ENCODE data around the gene KIF2A.

KIF2A gene

DNA sequence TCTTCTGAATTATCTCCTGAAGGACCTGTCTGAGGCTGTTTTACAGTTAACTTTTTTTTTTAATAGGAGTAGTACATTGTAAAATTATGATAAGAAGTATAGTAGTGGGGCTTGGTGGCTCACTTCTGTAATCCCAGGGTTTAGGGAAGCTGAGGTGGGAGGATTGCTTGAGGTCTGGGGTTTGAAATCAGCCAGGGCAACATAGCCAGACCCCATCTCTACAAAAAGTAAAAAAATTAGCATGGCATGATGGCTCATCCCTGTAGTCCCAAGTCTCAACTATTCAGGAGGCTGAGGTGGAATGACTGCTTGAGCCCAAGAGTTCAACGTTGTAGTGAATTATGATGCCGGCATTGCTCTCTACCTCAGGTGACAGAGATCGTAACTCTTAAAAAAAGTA lies 113.6 kb downstream of the KIF2A start:
- no peaks in the 10 kb centered on the region for H3K9me3 ChIP-seq
- H3K4me3 ChIP-seq (ENCODE audit: low read depth in 1 of 2, low read length in 1 of 2): no peak overlapping the region
- no peaks in the 10 kb centered on the region for H3K27me3 ChIP-seq
- TF ChIP-seq, protein P1, sequence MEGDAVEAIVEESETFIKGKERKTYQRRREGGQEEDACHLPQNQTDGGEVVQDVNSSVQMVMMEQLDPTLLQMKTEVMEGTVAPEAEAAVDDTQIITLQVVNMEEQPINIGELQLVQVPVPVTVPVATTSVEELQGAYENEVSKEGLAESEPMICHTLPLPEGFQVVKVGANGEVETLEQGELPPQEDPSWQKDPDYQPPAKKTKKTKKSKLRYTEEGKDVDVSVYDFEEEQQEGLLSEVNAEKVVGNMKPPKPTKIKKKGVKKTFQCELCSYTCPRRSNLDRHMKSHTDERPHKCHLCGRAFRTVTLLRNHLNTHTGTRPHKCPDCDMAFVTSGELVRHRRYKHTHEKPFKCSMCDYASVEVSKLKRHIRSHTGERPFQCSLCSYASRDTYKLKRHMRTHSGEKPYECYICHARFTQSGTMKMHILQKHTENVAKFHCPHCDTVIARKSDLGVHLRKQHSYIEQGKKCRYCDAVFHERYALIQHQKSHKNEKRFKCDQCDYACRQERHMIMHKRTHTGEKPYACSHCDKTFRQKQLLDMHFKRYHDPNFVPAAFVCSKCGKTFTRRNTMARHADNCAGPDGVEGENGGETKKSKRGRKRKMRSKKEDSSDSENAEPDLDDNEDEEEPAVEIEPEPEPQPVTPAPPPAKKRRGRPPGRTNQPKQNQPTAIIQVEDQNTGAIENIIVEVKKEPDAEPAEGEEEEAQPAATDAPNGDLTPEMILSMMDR (IDR thresholded peaks at IDR 0.05): no peak
- no peaks in the 10 kb centered on the region for H3K36me3 ChIP-seq
- H3K27ac ChIP-seq: no peak overlapping the region
- no peaks in the 10 kb centered on the region for H3K4me1 ChIP-seq (ENCODE audit: control insufficient read depth in 1 of 2, insufficient read depth in 1 of 2, low read depth in 1 of 2, low read length in 1 of 2)

GRCh38 chr5:62421414-62421813 lies 115.4 kb downstream of the KIF2A start:
- Histone ChIP-seq H3K27ac (no peak overlapping the region), H3K4me1 (ENCODE audit: control insufficient read depth in 1 of 2, insufficient read depth in 1 of 2, low read depth in 1 of 2, low read length in 1 of 2) (no peaks in the 10 kb centered on the region), H3K9me3 (no peaks in the 10 kb centered on the region), H3K36me3 (no peaks in the 10 kb centered on the region), H3K4me3 (ENCODE audit: low read depth in 1 of 2, low read length in 1 of 2) (no peak overlapping the region), H3K27me3 (no peaks in the 10 kb centered on the region)
- TF ChIP-seq, protein P1 (IDR thresholded peaks at IDR 0.05): no peak

- no peaks in the 10 kb centered on the region for H3K27me3 ChIP-seq
- no peak overlapping the region for H3K4me3 ChIP-seq (ENCODE audit: low read depth in 1 of 2, low read length in 1 of 2)
- H3K9me3 ChIP-seq: no peaks in the 10 kb centered on the region
- H3K27ac ChIP-seq: no peak overlapping the region
- no peaks in the 10 kb centered on the region for H3K36me3 ChIP-seq
- TF ChIP-seq, protein P1 (IDR thresholded peaks at IDR 0.05): no peak
- no peaks in the 10 kb centered on the region for H3K4me1 ChIP-seq (ENCODE audit: control insufficient read depth in 1 of 2, insufficient read depth in 1 of 2, low read depth in 1 of 2, low read length in 1 of 2)
These were observed 118.8 kb downstream of the KIF2A start for GRCh38 chr5:62424763-62425162.

DNA sequence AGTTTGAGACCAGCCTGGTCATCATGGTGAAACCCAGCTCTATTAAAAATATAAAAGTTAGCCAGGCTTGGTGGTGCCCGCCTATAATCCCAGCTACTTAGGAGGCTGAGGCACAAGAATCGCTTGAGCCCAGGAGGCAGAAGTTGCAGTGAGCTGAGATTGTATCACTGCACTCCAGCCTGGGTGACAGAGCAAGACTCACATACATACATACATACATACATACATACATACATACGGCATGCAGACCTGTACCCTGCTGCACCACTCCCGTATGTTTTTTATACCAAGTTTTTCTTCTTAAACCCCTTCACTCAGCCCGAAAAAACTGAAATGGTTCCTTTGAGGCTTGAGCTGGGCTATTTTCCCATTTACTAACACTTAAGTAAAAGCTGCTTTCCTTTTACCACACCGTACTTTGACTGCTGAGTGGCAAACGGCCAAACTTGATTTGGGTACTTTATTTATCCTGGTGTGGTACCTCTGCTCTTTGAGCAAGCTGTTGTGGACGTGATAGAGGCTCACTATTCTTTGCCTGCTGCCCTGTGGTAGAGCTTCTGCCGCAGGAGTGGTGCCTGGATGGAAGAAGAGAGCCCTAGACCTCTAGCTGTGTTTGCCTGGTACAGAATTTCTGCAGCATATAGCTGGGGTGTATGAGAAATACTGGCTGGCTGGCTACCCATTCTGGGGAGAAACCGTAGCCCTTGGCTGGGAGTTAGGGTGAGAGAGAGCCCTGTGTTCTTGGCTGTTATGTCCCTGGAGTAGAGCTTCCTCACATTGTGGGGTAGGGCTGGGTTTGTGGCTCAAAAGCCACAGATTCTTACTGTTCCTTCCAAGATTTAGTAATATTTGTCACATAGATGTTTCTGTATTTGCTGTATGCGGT lies 126.0 kb downstream of the KIF2A start:
- H3K36me3 ChIP-seq: no peaks in the 10 kb centered on the region
- peaks cover 8 to 18% of the 10 kb centered on the region in 2 experiments for H3K4me1 ChIP-seq (ENCODE audit: control insufficient read depth in 1 of 2, insufficient read depth in 1 of 2, low read depth in 1 of 2, low read length in 1 of 2)
- H3K9me3 ChIP-seq: no peaks in the 10 kb centered on the region
- no peaks in the 10 kb centered on the region for H3K27me3 ChIP-seq
- H3K4me3 ChIP-seq (ENCODE audit: low read depth in 1 of 2, low read length in 1 of 2): no peak overlapping the region
- H3K27ac ChIP-seq: peak overlapping the region; percentile 45
- TF ChIP-seq, protein P1 (IDR thresholded peaks at IDR 0.05): no peak

DNA sequence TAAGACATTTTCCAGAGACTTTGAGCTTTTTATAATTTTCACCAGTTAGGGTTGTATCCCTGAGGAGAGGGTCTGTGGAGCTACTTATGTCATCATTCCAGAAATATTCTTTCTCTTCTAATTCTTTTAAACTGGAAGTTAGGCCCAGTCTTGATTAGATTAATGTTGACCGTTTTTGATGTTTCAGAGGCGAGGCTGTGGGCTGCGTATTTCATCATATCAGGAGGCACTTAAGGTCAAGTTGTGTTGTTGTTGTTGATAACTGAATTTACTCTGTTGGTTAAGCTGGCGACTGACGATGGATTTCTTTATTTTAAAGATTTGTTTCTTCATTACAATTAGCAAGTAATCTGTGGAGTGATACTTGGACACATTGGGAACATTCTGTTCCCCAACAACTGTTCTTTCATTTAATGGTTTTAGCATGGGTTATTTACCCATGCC lies 126.6 kb downstream of the KIF2A start:
- Histone ChIP-seq H3K9me3 (no peaks in the 10 kb centered on the region), H3K36me3 (no peaks in the 10 kb centered on the region), H3K4me3 (ENCODE audit: low read depth in 1 of 2, low read length in 1 of 2) (no peak overlapping the region), H3K27me3 (no peaks in the 10 kb centered on the region), H3K4me1 (ENCODE audit: control insufficient read depth in 1 of 2, insufficient read depth in 1 of 2, low read depth in 1 of 2, low read length in 1 of 2) (peaks cover 8 to 18% of the 10 kb centered on the region in 2 experiments), H3K27ac (peak overlapping the region; percentile 45)
- TF ChIP-seq, protein P1 (IDR thresholded peaks at IDR 0.05): no peak
